Breast epithelium (tissue), 4 donors: ENCODE data around the gene POLR2F. TPM values are rescaled to one million over a fixed set of nuclear protein-coding genes. Genes with fewer than 3 reads are reported as not detected.
"Not testable (repeated sequence)": the region's sequence is repeated elsewhere in the genome, so short reads cannot be mapped to it uniquely, and the experiment has no call there.

Source experiments
- DNase-seq, 2 donors: peaks; one replicate each; pipeline ENCODE4 v3.0.0-alpha.2; 2019; ENCODE audit warnings: low spot score in 2 of 2
- H3K27ac ChIP-seq, 2 donors: fragments of 200-600 bp; sonication (generic) in 1 of 2; one replicate each; pipeline ENCODE4 v1.5.1; 2016 to 2019; ENCODE audit warnings: mild to moderate bottlenecking in 1 of 2
- H3K27me3 ChIP-seq, 2 donors: fragments of 200-600 bp; sonication (generic) in 1 of 2; one replicate each; pipeline versions ENCODE4 v1.5.1 to v1.6.0; 2017 to 2019; ENCODE audit warnings: control low read depth in 1 of 2, mild to moderate bottlenecking in 1 of 2
- H3K36me3 ChIP-seq: fragments of 200-600 bp; one replicate; pipeline ENCODE4 v1.5.1; 2019
- H3K4me1 ChIP-seq, 2 donors: fragments of 200-600 bp; sonication (generic); one replicate each; pipeline ENCODE4 v1.5.1; 2016 to 2019; ENCODE audit warnings: control low read depth in 1 of 2
- H3K4me3 ChIP-seq, 3 donors: fragments of 200-600 bp; sonication (generic); 1 replicate in 2 of 3; 2 replicates in 1 of 3; pipeline ENCODE4 v1.5.1; 2016 to 2019; ENCODE audit warnings: mild to moderate bottlenecking in 3 of 3, moderate library complexity in 2 of 3
- H3K9me3 ChIP-seq, 2 donors: fragments of 200-600 bp; sonication (generic) in 1 of 2; one replicate each; pipeline ENCODE4 v1.5.1; 2016 to 2019; ENCODE audit warnings: control low read depth in 1 of 2
- CTCF ChIP-seq, 3 donors: fragments of 450-650 bp; IDR thresholded peaks; one replicate each; pipeline ENCODE4 v1.5.1; 2016 to 2017; ENCODE audit warnings: antibody characterized with exemption in 3 of 3, mild to moderate bottlenecking in 3 of 3, moderate library complexity in 3 of 3
- POLR2A ChIP-seq: fragments of 450-650 bp; IDR thresholded peaks from one replicate; pipeline ENCODE4 v1.6.1; 2016; ENCODE audit warnings: antibody characterized with exemption, mild to moderate bottlenecking, moderate library complexity
- POLR2AphosphoS5 ChIP-seq, 3 donors: sonication (generic); formaldehyde crosslinking; IDR thresholded peaks; one replicate each; pipeline ENCODE4 v1.6.1; 2017; ENCODE audit warnings: antibody characterized with exemption in 3 of 3
- intact Hi-C: fragments of 100-400 bp; cut with DNase I; formaldehyde crosslinking; loops from one replicate; pipeline ENCODE4 v1.15.1; 2023; ENCODE audit warnings: low total_unique reads
- total RNA-seq, 3 donors: library from RNA; depleted of rRNA; stranded (reverse); fragments of >200 nt; gene quantifications; one replicate each; pipeline ENCODE4 v1.1.0, GENCODE V29; 2016

The POLR2F gene
- total RNA-seq, 3 donors from 2014 or later: 66.7 to 93.7 (median 82.4) TPM

GRCh38 chr22:37933711-37934376 is 19.7 kb upstream of the POLR2F start:
- Histone ChIP-seq H3K27me3 (no peaks in the 10 kb centered on the region), H3K27ac (peak overlapping the region; percentile 78 to 83), H3K4me1 (peaks cover 8 to 13% of the 10 kb centered on the region in 2 donors), H3K4me3 (no peak overlapping the region), H3K9me3 (no peaks in the 10 kb centered on the region), H3K36me3 (no peaks in the 10 kb centered on the region)
- intact Hi-C loops: no loop called here
- TF ChIP-seq POLR2AphosphoS5 (IDR thresholded peaks at IDR 0.05) (peak; percentile 40 to 70 (median 60)), POLR2A (no peak), CTCF (IDR thresholded peaks at IDR 0.05) (peak; percentile 87 to 98 (median 98))
- DNase-seq: peak; percentile 90 to 91

- TF ChIP-seq POLR2AphosphoS5 (IDR thresholded peaks at IDR 0.05) (no peak), CTCF (IDR thresholded peaks at IDR 0.05) (no peak), POLR2A (no peak)
- intact Hi-C loops: no loop called here
- Histone ChIP-seq H3K9me3 (no peaks in the 10 kb centered on the region), H3K4me3 (no peak overlapping the region), H3K4me1 (no peaks in the 10 kb centered on the region), H3K27me3 (no peaks in the 10 kb centered on the region), H3K36me3 (peaks cover 5% of the 10 kb centered on the region), H3K27ac (no peak overlapping the region)
- no peak for DNase-seq
Observed at GRCh38 chr22:37940698-37941376, 12.7 kb upstream of the POLR2F start.

GRCh38 chr22:37942133-37942532 is 11.4 kb upstream of the POLR2F start:
- peaks cover 5% of the 10 kb centered on the region for H3K36me3 ChIP-seq
- no peak for DNase-seq
- intact Hi-C loops: no loop called here

GRCh38 chr22:37943136-37943824 is 10.2 kb upstream of the POLR2F start:
- no peak for TF ChIP-seq POLR2A
- TF ChIP-seq POLR2AphosphoS5 (IDR thresholded peaks at IDR 0.05): no peak
- TF ChIP-seq CTCF (IDR thresholded peaks at IDR 0.05): no peak
- Histone ChIP-seq H3K9me3 (no peaks in the 10 kb centered on the region), H3K27me3 (no peaks in the 10 kb centered on the region), H3K36me3 (peaks cover 5% of the 10 kb centered on the region), H3K27ac (no peak overlapping the region), H3K4me3 (no peak overlapping the region), H3K4me1 (no peaks in the 10 kb centered on the region)
- intact Hi-C loops: no loop called here
- no peak for DNase-seq

More at GRCh38 chr22:37942133-37942532, 11.4 kb upstream of the POLR2F start:
- TF ChIP-seq CTCF (IDR thresholded peaks at IDR 0.05): no peak
- no peak for TF ChIP-seq POLR2AphosphoS5 (IDR thresholded peaks at IDR 0.05)
- TF ChIP-seq POLR2A: no peak
- H3K27ac ChIP-seq: peak overlapping the region in 1 of 2 donors; percentile 3
- H3K9me3 ChIP-seq: no peaks in the 10 kb centered on the region
- no peaks in the 10 kb centered on the region for H3K4me1 ChIP-seq
- no peaks in the 10 kb centered on the region for H3K27me3 ChIP-seq
- no peak overlapping the region for H3K4me3 ChIP-seq

- Histone ChIP-seq H3K27ac (no peak overlapping the region), H3K4me3 (no peak overlapping the region), H3K27me3 (no peaks in the 10 kb centered on the region), H3K9me3 (no peaks in the 10 kb centered on the region), H3K36me3 (peaks cover 5% of the 10 kb centered on the region), H3K4me1 (no peaks in the 10 kb centered on the region)
- TF ChIP-seq POLR2A (no peak), CTCF (IDR thresholded peaks at IDR 0.05) (no peak), POLR2AphosphoS5 (IDR thresholded peaks at IDR 0.05) (no peak)
- no peak for DNase-seq
- intact Hi-C loops: no loop called here
Observed at GRCh38 chr22:37943825-37944198, 9.7 kb upstream of the POLR2F start.

- DNase-seq, intact Hi-C loops, H3K4me3 ChIP-seq, H3K27me3 ChIP-seq, H3K9me3 ChIP-seq, H3K36me3 ChIP-seq, H3K27ac ChIP-seq, H3K4me1 ChIP-seq: not testable (repeated sequence)
Observed at GRCh38 chr22:37944423-37944822, 9.1 kb upstream of the POLR2F start.

- intact Hi-C loops, H3K27ac ChIP-seq, DNase-seq, H3K9me3 ChIP-seq, H3K4me3 ChIP-seq, H3K27me3 ChIP-seq, H3K36me3 ChIP-seq, H3K4me1 ChIP-seq: not testable (repeated sequence)
Observed at GRCh38 chr22:37947142-37947795, 6.2 kb upstream of the POLR2F start.
